Measurements from ENCODE around the gene ALDH1L1.

The ALDH1L1 gene

DNA sequence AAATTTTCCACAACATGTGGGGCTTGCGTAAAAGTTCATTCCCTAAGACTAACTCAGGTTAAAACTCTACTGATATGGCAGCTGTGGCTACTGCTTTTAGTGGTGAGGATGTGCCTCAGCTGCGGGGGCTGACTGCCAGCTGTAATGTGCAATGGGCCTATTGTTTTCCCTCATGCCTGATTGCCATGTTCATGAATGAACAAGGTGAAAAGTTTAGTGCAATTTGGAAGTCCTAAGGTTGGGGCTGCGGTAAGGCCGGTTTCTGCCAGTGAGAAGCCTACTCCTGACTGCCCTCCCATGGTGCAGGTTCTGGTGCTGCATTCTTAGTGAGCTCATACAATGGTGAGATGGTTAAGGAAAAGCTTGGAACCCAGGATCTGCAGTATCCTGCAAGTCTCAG is 10.9 kb upstream of the ALDH1L1 start:
- Histone ChIP-seq H3K9me3 (replicated peaks; ENCODE audit: insufficient read depth, low read length) (no peaks in the 10 kb centered on the region), H2AFZ (ENCODE audit: low read length) (no peak overlapping the region), H3K4me1 (ENCODE audit: low read length) (no peaks in the 10 kb centered on the region), H3K4me3 (ENCODE audit: low read length) (no peak overlapping the region), H3F3A (ENCODE audit: insufficient read depth, low read length) (no peaks in the 10 kb centered on the region), H3K9ac (ENCODE audit: low read length) (no peak overlapping the region), H3K36me3 (replicated peaks; ENCODE audit: insufficient read depth, low read length) (no peaks in the 10 kb centered on the region), H3K79me2 (ENCODE audit: low read length) (no peaks in the 10 kb centered on the region), H4K20me1 (ENCODE audit: insufficient read depth, low read length) (no peaks in the 10 kb centered on the region), H3K9me2 (replicated peaks; ENCODE audit: insufficient read depth, low read length) (no peaks in the 10 kb centered on the region), H3K4me2 (ENCODE audit: low read depth, low read length) (no peak overlapping the region), H3K27ac (ENCODE audit: low read length) (no peak overlapping the region), H3K27me3 (replicated peaks; ENCODE audit: insufficient read depth, low read length) (no peaks in the 10 kb centered on the region)
- no peak for DNase-seq
- TF ChIP-seq, protein P1, sequence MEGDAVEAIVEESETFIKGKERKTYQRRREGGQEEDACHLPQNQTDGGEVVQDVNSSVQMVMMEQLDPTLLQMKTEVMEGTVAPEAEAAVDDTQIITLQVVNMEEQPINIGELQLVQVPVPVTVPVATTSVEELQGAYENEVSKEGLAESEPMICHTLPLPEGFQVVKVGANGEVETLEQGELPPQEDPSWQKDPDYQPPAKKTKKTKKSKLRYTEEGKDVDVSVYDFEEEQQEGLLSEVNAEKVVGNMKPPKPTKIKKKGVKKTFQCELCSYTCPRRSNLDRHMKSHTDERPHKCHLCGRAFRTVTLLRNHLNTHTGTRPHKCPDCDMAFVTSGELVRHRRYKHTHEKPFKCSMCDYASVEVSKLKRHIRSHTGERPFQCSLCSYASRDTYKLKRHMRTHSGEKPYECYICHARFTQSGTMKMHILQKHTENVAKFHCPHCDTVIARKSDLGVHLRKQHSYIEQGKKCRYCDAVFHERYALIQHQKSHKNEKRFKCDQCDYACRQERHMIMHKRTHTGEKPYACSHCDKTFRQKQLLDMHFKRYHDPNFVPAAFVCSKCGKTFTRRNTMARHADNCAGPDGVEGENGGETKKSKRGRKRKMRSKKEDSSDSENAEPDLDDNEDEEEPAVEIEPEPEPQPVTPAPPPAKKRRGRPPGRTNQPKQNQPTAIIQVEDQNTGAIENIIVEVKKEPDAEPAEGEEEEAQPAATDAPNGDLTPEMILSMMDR (IDR thresholded peaks at IDR 0.05; ENCODE audit: low read length): no peak
- TF ChIP-seq EZH2phosphoT487 (IDR thresholded peaks at IDR 0.05; ENCODE audit: low read length) (no peak), EZH2 (optimal IDR thresholded peaks at IDR 0.05; ENCODE audit: low read depth, low read length) (no peak)

DNA sequence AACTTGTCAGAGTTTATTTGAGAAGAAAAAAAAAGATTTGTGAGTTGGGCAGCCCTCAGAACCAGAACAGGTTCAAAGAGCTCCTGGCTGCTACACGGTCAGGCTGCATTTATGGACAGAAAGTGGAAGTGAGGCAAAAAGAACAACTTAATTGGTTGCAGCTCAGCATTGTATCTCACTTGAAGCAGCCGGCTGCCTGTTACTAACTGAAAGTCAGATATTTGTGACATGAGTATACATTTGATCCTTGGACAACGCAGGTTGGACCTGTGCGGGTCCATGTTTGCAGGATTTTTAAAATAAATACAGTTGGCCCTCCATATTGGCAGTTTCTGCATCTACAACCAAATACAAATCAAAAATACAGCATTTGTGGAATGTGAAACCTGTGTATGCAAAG is 7.5 kb upstream of the ALDH1L1 start:
- H4K20me1 ChIP-seq (ENCODE audit: insufficient read depth, low read length): no peaks in the 10 kb centered on the region
- peak overlapping the region; percentile 36; the same call in 1 of the 2 replicates for H2AFZ ChIP-seq (ENCODE audit: low read length)
- H3K27ac ChIP-seq (ENCODE audit: low read length): no peak overlapping the region
- no peak for DNase-seq
- H3K4me3 ChIP-seq (ENCODE audit: low read length): peak overlapping the region; percentile 6
- H3K9me3 ChIP-seq (replicated peaks; ENCODE audit: insufficient read depth, low read length): no peaks in the 10 kb centered on the region
- no peak overlapping the region for H3K9ac ChIP-seq (ENCODE audit: low read length)
- no peaks in the 10 kb centered on the region for H3K27me3 ChIP-seq (replicated peaks; ENCODE audit: insufficient read depth, low read length)
- H3K79me2 ChIP-seq (ENCODE audit: low read length): no peaks in the 10 kb centered on the region
- H3K9me2 ChIP-seq (replicated peaks; ENCODE audit: insufficient read depth, low read length): no peaks in the 10 kb centered on the region
- H3K36me3 ChIP-seq (replicated peaks; ENCODE audit: insufficient read depth, low read length): no peaks in the 10 kb centered on the region
- H3K4me1 ChIP-seq (ENCODE audit: low read length): no peaks in the 10 kb centered on the region
- H3K4me2 ChIP-seq (ENCODE audit: low read depth, low read length): peak overlapping the region; percentile 39
- TF ChIP-seq EZH2phosphoT487 (IDR thresholded peaks at IDR 0.05; ENCODE audit: low read length) (no peak), EZH2 (optimal IDR thresholded peaks at IDR 0.05; ENCODE audit: low read depth, low read length) (no peak)
- TF ChIP-seq, protein P1 (IDR thresholded peaks at IDR 0.05; ENCODE audit: low read length): no peak
- no peaks in the 10 kb centered on the region for H3F3A ChIP-seq (ENCODE audit: insufficient read depth, low read length)

DNA sequence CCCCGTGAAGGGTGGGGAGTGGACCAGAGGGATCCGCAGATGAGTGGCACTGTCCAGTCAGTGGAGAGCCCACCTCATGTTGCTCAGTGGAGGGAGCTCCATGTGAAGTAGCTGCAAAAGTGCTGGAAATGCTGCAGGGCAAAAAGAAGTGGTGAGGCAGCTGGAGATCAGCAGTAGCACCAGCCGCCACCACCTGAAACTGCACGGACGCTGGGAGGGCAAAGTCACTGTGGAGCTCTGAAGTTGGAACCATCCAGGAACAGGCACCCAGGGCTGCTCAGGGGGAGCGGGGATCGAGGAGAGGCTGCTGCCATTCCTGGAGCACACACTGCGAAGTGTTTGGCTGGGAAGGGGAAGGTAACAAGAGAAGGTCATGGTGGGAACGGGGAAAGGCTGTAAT is 6.4 kb upstream of the ALDH1L1 start:
- Histone ChIP-seq H3F3A (ENCODE audit: insufficient read depth, low read length) (no peaks in the 10 kb centered on the region), H3K4me2 (ENCODE audit: low read depth, low read length) (no peak overlapping the region), H3K9ac (ENCODE audit: low read length) (no peak overlapping the region), H3K9me3 (replicated peaks; ENCODE audit: insufficient read depth, low read length) (no peaks in the 10 kb centered on the region), H3K4me1 (ENCODE audit: low read length) (no peaks in the 10 kb centered on the region), H4K20me1 (ENCODE audit: insufficient read depth, low read length) (no peaks in the 10 kb centered on the region), H3K9me2 (replicated peaks; ENCODE audit: insufficient read depth, low read length) (no peaks in the 10 kb centered on the region), H3K36me3 (replicated peaks; ENCODE audit: insufficient read depth, low read length) (no peaks in the 10 kb centered on the region), H2AFZ (ENCODE audit: low read length) (no peak overlapping the region), H3K4me3 (ENCODE audit: low read length) (no peak overlapping the region), H3K27ac (ENCODE audit: low read length) (no peak overlapping the region), H3K27me3 (replicated peaks; ENCODE audit: insufficient read depth, low read length) (no peaks in the 10 kb centered on the region), H3K79me2 (ENCODE audit: low read length) (no peaks in the 10 kb centered on the region)
- DNase-seq: no peak
- no peak for TF ChIP-seq EZH2 (optimal IDR thresholded peaks at IDR 0.05; ENCODE audit: low read depth, low read length)
- TF ChIP-seq EZH2phosphoT487 (IDR thresholded peaks at IDR 0.05; ENCODE audit: low read length): no peak
- TF ChIP-seq, protein P1 (IDR thresholded peaks at IDR 0.05; ENCODE audit: low read length): no peak
